RPMI7951 (cell line): ENCODE data around the gene LPP. TPM values are rescaled to one million over a fixed set of nuclear protein-coding genes. Genes with fewer than 3 reads are reported as not detected.

Experiments used
- DNase-seq: peaks from one replicate; pipeline ENCODE4 v3.0.0-alpha.2; 2012; ENCODE audit warnings: low read depth
- total RNA-seq: library from RNA; depleted of rRNA; stranded (reverse); fragments of >200 nt; shearing (Covaris generic); gene quantifications from 2 replicates; pipeline ENCODE4 v1.2.3, GENCODE V29; 2014

Gene LPP
- total RNA-seq, 1 experiment from 2014 or later = 30.2 TPM

DNA sequence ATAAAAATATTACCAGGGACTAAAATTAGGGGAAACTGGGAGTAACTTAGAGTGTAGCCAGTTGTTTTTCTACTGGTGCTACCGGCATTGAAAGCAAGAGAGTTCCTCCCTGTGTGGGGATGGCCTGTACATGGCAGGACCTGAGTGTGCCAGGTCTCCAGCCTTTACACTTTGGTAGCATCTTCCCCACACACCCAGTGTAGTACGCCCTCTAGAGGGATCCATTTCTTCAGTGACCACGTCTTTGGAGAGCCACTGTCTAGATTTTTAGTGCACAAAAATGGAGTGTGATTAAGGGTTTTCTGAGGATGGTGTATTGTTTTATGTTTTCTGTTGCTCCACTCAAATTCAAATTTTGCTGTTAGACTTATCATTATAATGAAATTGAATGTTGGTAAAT lies 510.8 kb downstream of the LPP start:
- peak; percentile 50 for DNase-seq

GRCh38 chr3:188667926-188668325 lies 514.0 kb downstream of the LPP start:
- no peak for DNase-seq

- no peak for DNase-seq
Observed at GRCh38 chr3:188670446-188670845, 516.5 kb downstream of the LPP start.

DNA sequence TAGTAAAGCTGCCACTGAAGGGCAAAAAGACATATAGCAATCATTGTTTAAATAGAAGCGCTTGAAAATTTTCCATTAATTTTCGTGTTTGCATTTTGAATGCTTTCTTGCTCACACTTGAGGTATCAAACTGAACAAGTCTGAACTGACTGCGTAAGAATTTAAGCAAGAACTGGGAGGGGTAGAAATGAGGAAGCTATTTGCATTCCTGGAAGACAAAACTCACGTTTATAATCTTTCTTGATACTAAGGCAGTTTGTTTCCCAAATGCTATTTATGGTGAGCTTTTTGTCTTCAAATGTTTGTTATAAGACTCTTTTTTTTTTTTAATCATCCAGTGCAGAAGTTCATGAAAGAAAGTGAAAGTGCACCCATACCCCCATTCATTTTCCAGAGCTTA lies 518.0 kb downstream of the LPP start:
- no peak for DNase-seq

- no peak for DNase-seq
Observed at GRCh38 chr3:188672840-188673239, 518.9 kb downstream of the LPP start.

- DNase-seq = peak; percentile 82
Observed at GRCh38 chr3:188673646-188674186, 519.8 kb downstream of the LPP start.

- no peak for DNase-seq
Observed at GRCh38 chr3:188674595-188674994, 520.6 kb downstream of the LPP start.

DNA sequence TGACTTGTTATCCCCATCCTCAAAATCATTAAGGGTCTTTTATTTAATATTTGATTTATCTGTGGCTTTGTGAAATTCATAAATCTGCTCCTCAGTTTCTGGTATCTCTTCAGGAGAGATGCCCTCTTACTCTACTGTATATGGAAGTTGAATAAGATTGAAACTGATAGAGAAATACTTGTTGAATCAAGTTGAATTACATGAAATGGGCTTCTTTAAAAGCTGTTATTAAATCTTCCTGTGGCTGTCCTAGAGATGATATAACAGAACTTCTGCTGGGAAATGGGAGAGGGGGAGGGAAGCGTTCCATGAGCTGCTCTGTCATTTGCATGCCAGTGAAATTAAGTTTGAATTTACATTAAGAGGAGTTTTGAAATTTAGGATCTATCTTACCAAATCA lies 523.4 kb downstream of the LPP start:
- DNase-seq = no peak

DNA sequence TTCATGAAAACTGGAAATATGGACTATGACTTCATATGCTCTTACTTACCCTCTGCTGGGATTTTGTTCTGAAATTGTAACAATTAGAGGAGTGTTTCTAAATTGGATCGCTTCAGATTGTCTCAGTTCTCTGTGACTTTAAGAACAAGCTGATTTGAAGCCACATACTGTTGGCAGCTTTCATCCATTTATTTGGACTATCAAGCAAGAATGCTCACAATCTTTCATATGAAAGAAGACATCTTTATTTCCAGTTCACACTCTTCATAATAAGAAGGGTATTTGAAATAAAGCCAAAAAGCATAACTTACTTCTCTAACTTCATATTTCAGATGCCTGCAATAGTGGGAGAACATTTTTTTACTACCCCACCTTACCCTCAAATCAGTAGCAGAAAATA lies 526.2 kb downstream of the LPP start:
- peak; percentile 20 for DNase-seq

DNA sequence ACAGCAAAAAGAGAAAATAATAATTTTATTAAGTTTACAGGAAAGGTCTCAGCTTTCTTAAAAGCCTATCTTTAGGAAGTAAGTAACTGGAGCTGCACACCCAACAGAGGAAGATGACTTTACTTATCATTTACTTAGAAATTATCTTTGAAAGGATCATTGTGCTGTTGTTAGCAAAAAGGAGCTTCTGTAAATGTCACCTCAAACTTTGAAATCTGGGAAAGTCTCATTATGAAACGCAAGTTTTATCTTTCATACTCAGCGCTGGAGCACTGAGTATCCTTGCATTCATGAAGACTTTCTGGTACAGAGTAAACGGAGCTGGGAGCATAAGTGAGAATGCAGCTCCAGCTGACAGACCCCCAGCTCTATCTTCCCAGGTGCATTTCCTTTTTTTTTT lies 526.6 kb downstream of the LPP start:
- DNase-seq = no peak

DNA sequence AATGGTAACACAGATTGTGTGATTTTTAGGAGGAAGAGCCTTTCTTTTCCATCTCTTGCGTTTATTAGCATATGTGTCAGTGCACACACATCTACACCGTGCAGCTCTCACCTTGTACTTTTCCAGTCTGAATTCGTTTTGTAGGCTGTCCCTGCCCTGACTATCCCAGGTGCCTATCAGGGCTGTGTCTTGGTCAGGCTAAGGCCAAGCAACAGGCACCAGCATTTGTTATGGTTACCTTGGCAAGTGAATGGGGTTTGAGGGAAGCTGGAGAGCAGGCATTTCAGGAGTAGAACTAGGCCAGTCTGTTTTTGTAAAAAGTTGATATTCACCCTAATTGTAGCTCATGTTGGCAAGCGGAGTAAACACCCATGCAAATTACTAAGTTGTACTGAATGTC lies 528.4 kb downstream of the LPP start:
- no peak for DNase-seq

DNA sequence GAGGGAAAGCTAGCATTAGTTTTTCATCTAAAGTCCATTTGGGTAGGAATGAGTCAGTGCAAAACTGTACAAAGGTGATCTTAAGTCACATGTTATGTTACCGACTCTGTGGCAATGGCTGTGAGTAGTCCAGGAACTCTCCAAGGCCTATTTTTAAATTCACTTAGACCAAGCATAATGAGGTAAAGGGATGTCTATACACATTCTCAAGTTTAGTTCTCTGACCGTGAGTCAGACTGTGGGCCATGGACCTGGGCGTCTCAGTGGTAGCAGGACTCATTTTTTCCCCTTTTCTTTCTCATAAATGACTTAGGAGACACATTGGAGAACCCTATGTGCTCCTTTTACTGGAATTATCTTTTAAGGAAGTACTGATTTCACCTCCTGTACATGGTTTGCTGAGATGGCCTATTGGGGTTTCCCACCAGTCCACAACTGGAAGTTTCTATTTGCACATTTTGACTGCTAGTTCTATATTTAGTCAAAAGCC lies 529.1 kb downstream of the LPP start:
- DNase-seq = peak; percentile 89

GRCh38 chr3:188684276-188684675 lies 530.3 kb downstream of the LPP start:
- DNase-seq = no peak

GRCh38 chr3:188685789-188686188 lies 531.8 kb downstream of the LPP start:
- DNase-seq = no peak

DNA sequence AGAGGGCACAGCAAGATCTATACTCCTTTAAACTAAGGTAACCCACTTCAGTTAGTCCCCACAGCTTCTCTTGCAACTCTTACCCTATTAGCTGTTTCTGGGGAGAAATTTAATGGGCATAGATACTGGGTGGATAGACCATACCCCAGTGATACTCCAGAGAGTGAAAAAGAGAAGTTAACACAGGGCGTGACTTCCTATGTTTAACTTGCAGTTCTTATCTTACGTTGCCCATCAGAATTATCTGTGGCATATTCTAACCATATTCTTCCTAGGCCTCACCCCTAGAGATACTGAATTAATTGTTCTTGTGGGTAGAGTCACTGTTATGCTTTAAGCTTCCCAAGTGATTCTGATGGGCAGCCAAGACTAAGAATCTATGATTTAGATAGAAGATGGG lies 532.4 kb downstream of the LPP start:
- no peak for DNase-seq

DNA sequence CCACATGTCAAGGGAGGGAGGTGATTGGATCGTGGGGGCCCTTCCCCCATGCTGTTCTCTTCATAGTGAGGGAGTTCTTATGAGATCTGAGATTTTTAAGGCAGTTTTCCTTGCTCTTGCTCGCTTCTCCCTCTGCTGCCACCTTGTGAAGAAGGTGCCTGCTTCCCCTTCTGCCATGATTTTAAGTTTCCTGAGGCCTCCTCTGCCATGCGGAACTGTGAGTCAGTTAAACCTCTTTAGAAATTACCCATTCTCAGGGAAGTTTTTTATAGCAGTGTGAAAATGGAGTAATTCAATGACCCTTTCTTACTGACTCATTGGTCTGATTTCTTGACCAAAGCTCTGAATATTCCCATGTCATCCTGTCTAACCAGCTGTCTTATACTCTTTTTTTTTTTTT lies 533.4 kb downstream of the LPP start:
- peak; percentile 94 for DNase-seq

DNA sequence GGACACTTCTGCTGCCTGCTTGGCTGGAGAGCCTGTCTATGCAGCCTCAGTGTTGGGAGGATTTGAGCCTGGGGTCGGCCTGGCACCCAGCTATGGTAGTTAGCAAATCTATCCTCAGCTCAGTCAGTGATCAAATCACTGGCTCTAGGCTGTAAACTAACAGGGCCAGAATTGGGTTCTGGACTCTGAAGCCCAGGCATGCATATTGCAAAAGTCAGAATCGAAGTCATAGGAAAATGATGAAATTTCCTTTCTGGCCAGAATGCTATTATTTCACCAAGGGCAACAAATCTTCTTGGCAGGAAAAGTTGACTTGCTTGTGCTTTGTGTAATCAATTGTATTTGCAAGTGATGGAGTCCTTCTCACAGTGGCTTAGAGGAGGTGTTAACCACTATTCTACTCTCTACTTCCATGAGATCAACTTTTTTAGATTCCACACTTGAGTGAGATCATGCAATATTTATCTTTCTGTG lies 535.2 kb downstream of the LPP start:
- no peak for DNase-seq

DNA sequence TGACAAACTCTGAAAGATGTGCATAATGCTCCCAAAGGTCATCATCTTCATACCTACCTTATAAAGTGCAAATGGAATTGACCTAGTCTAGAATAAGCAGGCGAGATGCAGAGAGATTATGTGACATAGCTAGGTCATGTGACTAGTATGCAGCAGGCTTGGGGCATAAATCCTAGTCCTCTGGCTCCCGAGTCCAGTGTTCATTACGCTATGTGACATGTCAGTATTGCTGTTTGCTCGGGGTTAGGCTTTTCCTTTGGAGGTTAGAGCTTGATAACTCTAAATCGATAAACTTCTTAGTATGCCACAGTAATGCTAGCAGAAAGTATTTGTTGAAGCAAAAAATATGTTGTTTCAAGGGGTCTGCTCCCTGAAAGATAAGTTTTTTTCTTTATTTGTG lies 536.1 kb downstream of the LPP start:
- no peak for DNase-seq

- DNase-seq = no peak
Observed at GRCh38 chr3:188691004-188691403, 537.0 kb downstream of the LPP start.

DNA sequence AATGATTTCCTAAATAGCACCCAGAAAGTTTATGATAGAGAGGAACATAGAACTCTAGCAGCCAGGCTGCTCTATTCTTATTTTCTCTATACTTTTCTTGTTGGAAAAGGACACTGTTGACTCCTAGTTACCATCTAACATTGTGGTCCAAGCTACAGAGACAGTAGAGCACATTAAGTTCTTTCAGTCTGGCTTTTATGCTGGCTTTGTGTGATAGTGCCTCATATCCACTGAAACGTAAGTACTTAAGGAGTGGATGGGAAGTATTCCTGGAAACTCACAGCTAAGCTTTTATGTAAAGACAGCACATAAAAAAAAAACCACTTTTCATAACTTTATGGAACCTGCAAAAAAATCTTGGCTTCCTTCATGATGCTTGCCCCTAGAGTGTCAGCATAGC lies 537.7 kb downstream of the LPP start:
- DNase-seq = no peak

DNA sequence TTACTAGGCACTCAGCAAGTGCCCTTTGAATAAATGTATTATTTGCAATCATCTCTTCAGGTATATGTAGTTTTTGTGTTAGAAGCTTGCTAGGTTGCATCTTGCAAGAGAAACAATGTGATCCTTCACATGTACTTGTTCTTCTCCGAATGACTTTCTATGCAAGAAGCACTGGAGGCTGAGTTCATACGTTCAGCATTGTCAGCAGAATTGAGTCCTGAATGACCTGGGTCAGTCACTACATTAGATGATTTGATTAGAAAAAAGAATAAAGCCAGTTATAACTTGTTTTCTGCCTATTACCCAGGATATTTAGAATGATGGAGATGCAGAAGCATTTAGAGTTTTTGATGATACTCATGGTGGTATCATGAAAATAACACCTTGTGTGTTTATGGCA lies 538.7 kb downstream of the LPP start:
- DNase-seq = no peak

DNA sequence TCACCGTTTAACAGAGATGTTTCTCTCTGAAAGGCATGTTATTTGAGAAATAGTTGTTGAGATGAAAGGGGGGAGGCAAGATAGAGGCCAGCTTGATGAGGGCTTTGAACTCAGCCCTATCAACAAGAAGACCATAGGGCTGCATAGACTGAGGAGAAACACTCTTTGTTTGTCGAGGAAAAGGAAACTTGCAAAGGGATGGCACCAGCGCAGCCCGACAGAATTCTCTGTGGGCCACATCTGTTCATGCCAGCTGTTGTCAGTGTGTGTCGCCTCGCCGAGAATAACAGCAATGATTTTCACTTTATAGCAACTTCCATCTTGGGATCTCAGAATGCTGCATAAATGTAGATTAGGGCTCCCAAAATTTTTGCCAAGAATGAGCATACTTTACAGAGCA lies 539.5 kb downstream of the LPP start:
- DNase-seq = no peak

GRCh38 chr3:188695241-188695640 lies 541.3 kb downstream of the LPP start:
- no peak for DNase-seq

- DNase-seq = no peak
Observed at GRCh38 chr3:188697127-188697526, 543.2 kb downstream of the LPP start.
